H1 (cell line): ENCODE data around the gene RPS19. TPM values are rescaled to one million over a fixed set of nuclear protein-coding genes. Genes with fewer than 3 reads are reported as not detected.

Source experiments
- CTCF ChIA-PET: fragments of 300-600 bp; sonication (Branson Sonifier 250); formaldehyde crosslinking; loops from one replicate; lab custom pipeline; 2021; ENCODE audit not compliant: partially characterized antibody; lab: Charles Lee
- POLR2A ChIA-PET: fragments of 300-600 bp; sonication (Branson Sonifier 250); formaldehyde crosslinking; loops from one replicate; lab custom pipeline; 2021; ENCODE audit warnings: inconsistent platforms; ENCODE audit not compliant: partially characterized antibody; lab: Charles Lee
- DNase-seq, 2 experiments: peaks; one replicate each; pipeline versions ENCODE4 v3.0.0 to v3.0.0-alpha.2; 2010 to 2022; ENCODE audit warnings: low spot score in 2 of 2, low read depth in 1 of 2, mixed read lengths in 1 of 2
- FAIRE-seq: peaks from 2 replicates; lab custom pipeline; 2011; peaks lifted over from hg19 to GRCh38; lab: Jason Lieb, UNC
- H2AFZ ChIP-seq: 2 replicates; pipeline ENCODE4 v1.8.1; 2012; ENCODE audit warnings: low read length, inconsistent platforms
- H2AK5ac ChIP-seq: 2 replicates; pipeline ENCODE4 v1.6.1; 2013; ENCODE audit warnings: low read depth, low read length
- H2BK120ac ChIP-seq: replicated peaks from 2 replicates; pipeline ENCODE3; 2013; ENCODE audit warnings: low read depth, low read length, inconsistent platforms
- H2BK12ac ChIP-seq: 2 replicates; pipeline ENCODE4 v1.6.1; 2013; ENCODE audit warnings: low read depth, low read length
- H2BK15ac ChIP-seq: 2 replicates; pipeline ENCODE4 v1.6.1; 2013; ENCODE audit warnings: low read length
- H2BK20ac ChIP-seq: 2 replicates; pipeline ENCODE4 v1.6.1; 2013; ENCODE audit warnings: low read length
- H2BK5ac ChIP-seq: 2 replicates; pipeline ENCODE4 v1.6.1; 2013; ENCODE audit warnings: low read depth, low read length
- H3K14ac ChIP-seq: 2 replicates; pipeline ENCODE4 v1.6.1; 2013; ENCODE audit warnings: inconsistent platforms; ENCODE audit not compliant: insufficient read length
- H3K18ac ChIP-seq: 2 replicates; pipeline ENCODE4 v1.6.1; 2013; ENCODE audit warnings: low read length; ENCODE audit errors: extremely low read depth
- H3K23ac ChIP-seq: 2 replicates; pipeline ENCODE4 v1.6.1; 2013; ENCODE audit warnings: inconsistent platforms; ENCODE audit not compliant: insufficient read length
- H3K23me2 ChIP-seq: 2 replicates; pipeline ENCODE4 v1.6.1; 2013; ENCODE audit warnings: low read depth, low read length
- H3K27ac ChIP-seq: 2 replicates; pipeline ENCODE4 v1.6.1; 2011; ENCODE audit warnings: low read depth, low read length, inconsistent platforms
- H3K27me3 ChIP-seq, 4 experiments: replicated peaks in 1 of 4; 1 replicate in 1 of 4; 2 replicates in 3 of 4; pipeline versions ENCODE4 v1.6.1 to v1.8.1; 2011 to 2013; ENCODE audit warnings: low read length in 3 of 4, mild to moderate bottlenecking in 3 of 4, inconsistent platforms in 2 of 4, mixed read lengths in 2 of 4, moderate library complexity in 1 of 4; ENCODE audit not compliant: control insufficient read depth in 3 of 4, insufficient read depth in 3 of 4; ENCODE audit errors: extremely low read depth in 1 of 4
- H3K36me3 ChIP-seq, 4 experiments: 2 replicates each; pipeline versions ENCODE4 v1.6.1 to v1.8.1; 2011 to 2013; ENCODE audit warnings: mild to moderate bottlenecking in 4 of 4, low read length in 3 of 4, moderate library complexity in 2 of 4, control low read depth in 1 of 4, inconsistent platforms in 1 of 4; ENCODE audit not compliant: insufficient read depth in 4 of 4, control insufficient read depth in 2 of 4
- H3K4ac ChIP-seq: replicated peaks from 2 replicates; pipeline ENCODE3; 2013; ENCODE audit warnings: low read length, low read depth, mixed read lengths, inconsistent platforms; ENCODE audit not compliant: insufficient read length
- H3K4me1 ChIP-seq, 4 experiments: replicated peaks in 1 of 4; 1 replicate in 1 of 4; 2 replicates in 3 of 4; pipeline versions ENCODE4 v1.6.1 to v1.8.1; 2011 to 2013; ENCODE audit warnings: low read length in 3 of 4, inconsistent platforms in 2 of 4, mixed read lengths in 1 of 4; ENCODE audit not compliant: insufficient read depth in 4 of 4, control insufficient read depth in 3 of 4
- H3K4me2 ChIP-seq, 2 experiments: 2 replicates each; pipeline versions ENCODE4 v1.6.1 to v1.8.1; 2011 to 2013; ENCODE audit warnings: low read depth in 2 of 2, low read length in 2 of 2, control low read depth in 1 of 2, inconsistent platforms in 1 of 2, mild to moderate bottlenecking in 1 of 2; ENCODE audit not compliant: insufficient read depth in 1 of 2
- H3K4me3 ChIP-seq, 4 experiments: fragments of 200-600, 300-600 bp in 1 of 4; sonication (generic), shearing (Covaris generic), sonication (Bioruptor Twin) in 1 of 4; 2 replicates each; pipeline versions ENCODE4 v1.5.1 to v1.8.1; 2011 to 2016; ENCODE audit warnings: low read length in 4 of 4, low read depth in 3 of 4, control low read depth in 2 of 4, inconsistent platforms in 2 of 4, mild to moderate bottlenecking in 2 of 4, mixed read lengths in 1 of 4, moderate library complexity in 1 of 4; ENCODE audit not compliant: insufficient read depth in 2 of 4; ENCODE audit errors: extremely low read depth in 1 of 4
- H3K56ac ChIP-seq: replicated peaks from 2 replicates; pipeline ENCODE3; 2013; ENCODE audit warnings: low read depth, mild to moderate bottlenecking, mixed read lengths, low read length, inconsistent platforms; ENCODE audit not compliant: insufficient read length
- H3K79me1 ChIP-seq: 2 replicates; pipeline ENCODE4 v1.6.1; 2013; ENCODE audit warnings: low read depth, low read length, control low read depth
- H3K79me2 ChIP-seq, 2 experiments: 2 replicates each; pipeline versions ENCODE4 v1.6.1 to v1.8.1; 2012 to 2013; ENCODE audit warnings: low read length in 2 of 2, mild to moderate bottlenecking in 2 of 2, inconsistent platforms in 1 of 2; ENCODE audit not compliant: insufficient read depth in 2 of 2, control insufficient read depth in 1 of 2
- H3K9ac ChIP-seq, 4 experiments: replicated peaks in 1 of 4; 1 replicate in 1 of 4; 2 replicates in 3 of 4; pipeline versions ENCODE4 v1.6.1 to v1.8.1; 2011 to 2013; ENCODE audit warnings: low read depth in 3 of 4, low read length in 3 of 4, control low read depth in 2 of 4, mild to moderate bottlenecking in 2 of 4, moderate library complexity in 2 of 4, inconsistent platforms in 1 of 4; ENCODE audit errors: extremely low read depth in 1 of 4
- H3K9me3 ChIP-seq, 2 experiments: 2 replicates each; pipeline versions ENCODE4 v1.6.1 to v1.8.1; 2012 to 2013; ENCODE audit warnings: mild to moderate bottlenecking in 2 of 2, moderate library complexity in 2 of 2, control low read depth in 1 of 2, inconsistent platforms in 1 of 2, low read depth in 1 of 2, low read length in 1 of 2, mixed read lengths in 1 of 2; ENCODE audit not compliant: insufficient read depth in 2 of 2
- H4K20me1 ChIP-seq, 2 experiments: replicated peaks in 1 of 2; 2 replicates each; pipeline versions ENCODE3 to v1.8.1; 2011 to 2013; ENCODE audit warnings: inconsistent platforms in 2 of 2, low read length in 2 of 2, mild to moderate bottlenecking in 1 of 2; ENCODE audit not compliant: insufficient read depth in 2 of 2, control insufficient read depth in 1 of 2
- H4K5ac ChIP-seq: 2 replicates; pipeline ENCODE4 v1.6.1; 2013; ENCODE audit warnings: low read length, low read depth, mixed read lengths, inconsistent platforms; ENCODE audit not compliant: insufficient read length
- H4K8ac ChIP-seq: 2 replicates; pipeline ENCODE4 v1.8.0; 2013; ENCODE audit warnings: mild to moderate bottlenecking, moderate library complexity, low read length, inconsistent platforms; ENCODE audit not compliant: insufficient read depth; ENCODE audit errors: extremely low read depth
- H4K91ac ChIP-seq: replicated peaks from 2 replicates; pipeline ENCODE3; 2013; ENCODE audit warnings: low read length, mixed read lengths, inconsistent platforms; ENCODE audit not compliant: insufficient read length
- CBX8 ChIP-seq: fragments of 300-800, 300-1000 bp; sonication (generic); IDR thresholded peaks from 2 replicates; pipeline ENCODE4 v1.7.1; 2016; ENCODE audit warnings: low read depth, low read length, borderline replicate concordance
- JUN ChIP-seq: IDR thresholded peaks from 2 replicates; pipeline ENCODE4 v1.6.1; 2011; ENCODE audit warnings: low read depth, mild to moderate bottlenecking, improper control_type of control experiment, low read length
- KDM1A ChIP-seq: fragments of 200-600, 300-600 bp; sonication (generic); IDR thresholded peaks from 2 replicates; pipeline ENCODE4 v1.7.1; 2016; ENCODE audit warnings: mild to moderate bottlenecking, low read length, borderline replicate concordance
- POLR2A ChIP-seq, 2 experiments: IDR thresholded peaks; 1 replicate in 1 of 2; 2 replicates in 1 of 2; pipeline ENCODE4 v1.6.1; 2011; ENCODE audit warnings: low read depth in 2 of 2, low read length in 2 of 2, mild to moderate bottlenecking in 2 of 2; ENCODE audit errors: control extremely low read depth in 1 of 2
- POLR2AphosphoS5 ChIP-seq: IDR thresholded peaks from 2 replicates; pipeline ENCODE4 v1.6.1; 2011; ENCODE audit warnings: low read depth, low read length
- RAD21 ChIP-seq, 2 experiments: IDR thresholded peaks in 1 of 2; conservative IDR thresholded peaks in 1 of 2; 2 replicates each; pipeline ENCODE4 v1.6.1; 2011; ENCODE audit warnings: low read depth in 2 of 2, low read length in 2 of 2, improper control_type of control experiment in 1 of 2, inconsistent platforms in 1 of 2, mild to moderate bottlenecking in 1 of 2, moderate library complexity in 1 of 2
- SP2 ChIP-seq: IDR thresholded peaks from 2 replicates; pipeline ENCODE4 v1.6.1; 2012; ENCODE audit warnings: mild to moderate bottlenecking, low read length, inconsistent platforms
- ZNF274 ChIP-seq: IDR thresholded peaks from 2 replicates; pipeline ENCODE4 v1.7.0; 2012; ENCODE audit warnings: low read length, borderline replicate concordance; ENCODE audit errors: extremely low read depth
- WGBS, 2 experiments: shearing (Covaris generic) in 1 of 2; methylation state at CpG; one replicate each; pipeline versions ENCODE4 v1.1.6 to v1.1.7; 2013 to 2015; ENCODE audit warnings: low lambda C conversion rate in 2 of 2, mixed read lengths in 2 of 2, inconsistent platforms in 1 of 2, low coverage in 1 of 2, missing lambda C conversion rate in 1 of 2; ENCODE audit not compliant: insufficient replicate concordance in 2 of 2, insufficient coverage in 1 of 2, insufficient read length in 1 of 2; ENCODE audit errors: extremely low coverage in 1 of 2, missing lambda C conversion rate in 1 of 2; 5-methylcytosine and 5-hydroxymethylcytosine counted together
- polyA plus RNA-seq, 7 experiments: library from polyadenylated mRNA; depleted of rRNA in 3 of 7; stranded (reverse) in 5 of 7; unstranded in 2 of 7; fragments of >200 nt in 5 of 7; fragments of 200-250 nt in 2 of 7; gene quantifications; 1 replicate in 5 of 7; 2 replicates in 1 of 7; 4 replicates in 1 of 7; pipeline versions ENCODE4 v1.2.1 to v1.2.3, GENCODE V29; 2011 to 2013; ENCODE audit warnings: missing spikeins in 2 of 7, mixed read lengths in 2 of 7
- total RNA-seq: library from RNA; stranded (reverse); fragmentation: NEBNext Ultra II Directional; extraction: Animal tissue kit (Norgen Biotek cat#: 25700); gene quantifications from 2 replicates; pipeline ENCODE4 v1.2.1, GENCODE V29; 2021

The RPS19 gene
- total and polyA plus RNA-seq, 2 of the 8 experiments (the other 6 are each of a cell fraction or from before 2014, with no cell fraction given): 2,817 to 5,751 TPM

GRCh38 chr19:41869374-41869955 lies 9.4 kb downstream of the RPS19 start:
- Histone ChIP-seq H3K23me2 (no peaks in the 10 kb centered on the region), H2BK20ac (no peak overlapping the region), H2BK120ac (no peak overlapping the region), H3K23ac (no peak overlapping the region)
- TF ChIP-seq POLR2A (IDR thresholded peaks at IDR 0.05; ENCODE audit: control extremely low read depth in 1 of 2, low read depth in 2 of 2, low read length in 2 of 2) (0 out of 3 replicates have a peak, but pooled peaks of 1 of the 2 experiments have one; percentile 0), CBX8 (no peak), SP2 (no peak), JUN (no peak), ZNF274 (no peak), RAD21 (IDR thresholded peaks at IDR 0.05 in 1 of 2, conservative IDR thresholded peaks at IDR 0.05 in 1 of 2; ENCODE audit: low read depth in 2 of 2, low read length in 2 of 2) (no peak), KDM1A (no peak), POLR2AphosphoS5 (peak; percentile 20)
- TF ChIP-seq, all 59 proteins: peak for 2
- peaks cover 38 to 71% (median 61%) of the 10 kb centered on the region in 4 experiments for H3K36me3 ChIP-seq
- H3K4me1 ChIP-seq: peaks cover 0 to 5% (median 2%) of the 10 kb centered on the region in 4 experiments; a peak in 5 of 7 replicates
- H2AK5ac ChIP-seq: no peak overlapping the region
- H3K18ac ChIP-seq: no peak overlapping the region
- H2BK12ac ChIP-seq: no peak overlapping the region
- peaks cover 12% of the 10 kb centered on the region for H3K79me1 ChIP-seq
- ChIA-PET CTCF (interaction anchor here (1.5 kb wide), 1 partner anchor 68 kb away, joined by 3 read pairs; no protein-coding TSS in a partner anchor), POLR2A (interaction anchor here (0.9 to 13.9 kb wide), 12 partner anchors 12 to 559 kb away, joined by 3 to 298 read pairs (median 5); partner anchors contain the start of genes ARHGEF1, B9D2, RABAC1 and RPS19)
- no peak overlapping the region for H3K14ac ChIP-seq
- H3K9ac ChIP-seq: no peak overlapping the region
- H4K91ac ChIP-seq: no peak overlapping the region
- FAIRE-seq (no peak), DNase-seq (no peak)
- no peak overlapping the region for H2BK15ac ChIP-seq
- H3K4ac ChIP-seq: no peak overlapping the region
- no peak overlapping the region for H2AFZ ChIP-seq
- H3K4me2 ChIP-seq: no peak overlapping the region
- no peaks in the 10 kb centered on the region for H3K27me3 ChIP-seq
- H3K9me3 ChIP-seq: no peaks in the 10 kb centered on the region
- WGBS, 2 experiments: 92% methylated on average over 13 of the region's 13 CpGs; no CpG with 5 or more reads in 1 of the 2 experiments
- H4K5ac ChIP-seq: no peak overlapping the region
- no peak overlapping the region for H3K27ac ChIP-seq
- H2BK5ac ChIP-seq: no peak overlapping the region
- H4K8ac ChIP-seq: no peak overlapping the region
- H4K20me1 ChIP-seq: peaks cover 32 to 42% of the 10 kb centered on the region in 2 experiments
- no peak overlapping the region for H3K56ac ChIP-seq
- H3K4me3 ChIP-seq: no peak overlapping the region
- H3K79me2 ChIP-seq: peaks cover 0 to 32% of the 10 kb centered on the region in 2 experiments; a peak in 3 of 4 replicates
